NB4 (cell line): ENCODE data around the gene GFRA4.

Experiments used
- CTCF ChIP-seq: IDR thresholded peaks from one replicate; pipeline ENCODE4 v1.5.1; 2012; ENCODE audit warnings: low read depth, low read length
- MAX ChIP-seq: IDR thresholded peaks from 2 replicates; pipeline ENCODE4 v1.6.1; 2011; ENCODE audit warnings: low read depth, low read length
- MYC ChIP-seq: IDR thresholded peaks from 2 replicates; pipeline ENCODE4 v1.6.1; 2011; ENCODE audit warnings: low read depth, low read length
- POLR2A ChIP-seq: IDR thresholded peaks from 2 replicates; pipeline ENCODE4 v1.6.1; 2011; ENCODE audit warnings: mild to moderate bottlenecking; ENCODE audit not compliant: insufficient read length; ENCODE audit errors: extremely low read depth

DNA sequence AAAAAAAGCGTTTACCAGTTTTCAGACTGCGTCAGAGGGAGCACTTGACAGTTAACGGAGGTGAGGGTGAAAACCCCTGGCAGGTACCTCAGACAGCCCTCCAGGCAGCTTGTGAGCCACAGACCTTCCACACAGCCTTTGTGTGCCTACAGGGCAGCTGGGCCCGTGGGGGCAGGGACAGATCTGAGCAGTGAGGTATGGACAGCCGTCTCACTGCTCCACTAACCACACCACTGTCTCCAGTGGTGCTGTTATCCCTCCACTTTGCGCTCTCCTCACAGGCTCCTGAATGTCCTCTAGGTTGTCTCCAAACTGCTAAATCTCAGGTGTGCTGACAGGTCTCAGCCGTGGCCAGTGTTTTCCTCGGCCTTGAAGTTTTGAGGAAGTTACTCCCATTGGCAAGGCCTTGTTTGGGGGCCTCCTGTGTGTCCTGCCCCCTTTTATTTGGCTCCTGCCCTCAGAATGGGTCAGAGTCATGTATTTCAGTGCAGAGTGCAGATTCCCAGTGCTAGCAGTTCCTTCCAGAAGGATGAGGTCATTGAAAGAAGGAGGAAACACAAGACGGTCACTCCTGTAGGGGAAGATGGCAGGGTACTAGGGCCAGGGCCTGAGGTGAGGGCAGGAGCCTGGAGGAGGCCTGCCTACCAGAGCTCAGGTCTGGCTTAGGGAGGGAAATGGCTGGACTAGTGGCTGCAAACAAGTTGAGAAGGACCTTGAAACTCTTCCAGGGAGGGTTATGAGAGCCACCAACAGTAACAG lies 11.8 kb downstream of the GFRA4 start:
- no peak for TF ChIP-seq CTCF
- no peak for TF ChIP-seq POLR2A
- no peak for TF ChIP-seq MAX
- no peak for TF ChIP-seq MYC
